NCI-H345 treated with DMSO at 0.1 percent for 48 hours (cell line): ENCODE results near the gene UMPS.
"Not testable (repeated sequence)": the region's sequence is repeated elsewhere in the genome, so short reads cannot be mapped to it uniquely, and the experiment has no call there.

Experiments
- DNase-seq: peaks from one replicate; lab custom pipeline; 2025; ENCODE audit not compliant: unreplicated experiment; lab: John Stamatoyannopoulos, UW

UMPS gene

GRCh38 chr3:124779116-124779515 is 48.9 kb downstream of the UMPS start:
- DNase-seq, result no peak

- no peak for DNase-seq
Measured at GRCh38 chr3:124779751-124780191, 49.5 kb downstream of the UMPS start.

GRCh38 chr3:124780356-124780755 is 50.1 kb downstream of the UMPS start:
- no peak for DNase-seq

- DNase-seq, result no peak
Measured at GRCh38 chr3:124780761-124781475, 50.7 kb downstream of the UMPS start.

- no peak for DNase-seq
Measured at GRCh38 chr3:124781476-124782376, 51.5 kb downstream of the UMPS start.

- not testable (repeated sequence) for DNase-seq
Measured at GRCh38 chr3:124782377-124782712, 52.1 kb downstream of the UMPS start.

GRCh38 chr3:124783696-124784095 is 53.4 kb downstream of the UMPS start:
- no peak for DNase-seq

GRCh38 chr3:124784686-124785382 is 54.6 kb downstream of the UMPS start:
- DNase-seq, result no peak

- no peak for DNase-seq
Measured at GRCh38 chr3:124785973-124786372, 55.7 kb downstream of the UMPS start.

GRCh38 chr3:124786511-124787241 is 56.4 kb downstream of the UMPS start:
- no peak for DNase-seq

GRCh38 chr3:124787476-124788195 is 57.4 kb downstream of the UMPS start:
- no peak for DNase-seq

GRCh38 chr3:124788254-124788745 is 58.0 kb downstream of the UMPS start:
- DNase-seq, result no peak

GRCh38 chr3:124789103-124789502 is 58.9 kb downstream of the UMPS start:
- not testable (repeated sequence) for DNase-seq

GRCh38 chr3:124791142-124791541 is 60.9 kb downstream of the UMPS start:
- no peak for DNase-seq

- no peak for DNase-seq
Measured at GRCh38 chr3:124791639-124792151, 61.4 kb downstream of the UMPS start.

- no peak for DNase-seq
Measured at GRCh38 chr3:124792341-124793040, 62.2 kb downstream of the UMPS start.

GRCh38 chr3:124793054-124793739 is 62.9 kb downstream of the UMPS start:
- no peak for DNase-seq

- DNase-seq, result no peak
Measured at GRCh38 chr3:124796477-124796876, 66.2 kb downstream of the UMPS start.
